ENCODE data around the gene HCFC1R1.

HCFC1R1 gene

GRCh38 chr16:2981177-2981898 lies 42.4 kb downstream of the HCFC1R1 start:
- no peak overlapping the region for H3K9ac ChIP-seq
- no peak overlapping the region for H3K27ac ChIP-seq
- H2AFZ ChIP-seq: no peak overlapping the region
- no peaks in the 10 kb centered on the region for H3K79me2 ChIP-seq
- H3K4me2 ChIP-seq (ENCODE audit: low read length): no peak overlapping the region
- H3K4me1 ChIP-seq: peaks cover 3% of the 10 kb centered on the region
- TF ChIP-seq CTCF (IDR thresholded peaks at IDR 0.05): no peak
- no peaks in the 10 kb centered on the region for H3K27me3 ChIP-seq (ENCODE audit: control insufficient read depth, insufficient read depth, low read length)
- H3K9me3 ChIP-seq (ENCODE audit: control insufficient read depth, low read length): no peaks in the 10 kb centered on the region
- no peaks in the 10 kb centered on the region for H3K36me3 ChIP-seq (ENCODE audit: control insufficient read depth, insufficient read depth, low read length)
- H3K4me3 ChIP-seq (ENCODE audit: low read depth, low read length): no peak overlapping the region

GRCh38 chr16:2980227-2981176 lies 43.2 kb downstream of the HCFC1R1 start, which contains the start of gene PKMYT1:
PKMYT1 (minus strand) TSS chr16:2980446; CDS start chr16:2979657, 789 bp downstream.
- Histone ChIP-seq H3K4me3 (ENCODE audit: low read depth, low read length) (peak within 1 kb of the TSS; percentile 86), H2AFZ (peak within 1 kb of the TSS; percentile 100), H3K9me3 (ENCODE audit: control insufficient read depth, low read length) (no peaks in the 10 kb centered on the region), H3K4me1 (peaks cover 3% of the 10 kb centered on the region), H3K36me3 (ENCODE audit: control insufficient read depth, insufficient read depth, low read length) (no peaks in the 10 kb centered on the region), H3K9ac (peak within 1 kb of the TSS; percentile 80), H3K27ac (peak within 1 kb of the TSS; percentile 59), H3K79me2 (no peaks in the 10 kb centered on the region), H3K4me2 (ENCODE audit: low read length) (peak within 1 kb of the TSS; percentile 99), H3K27me3 (ENCODE audit: control insufficient read depth, insufficient read depth, low read length) (no peaks in the 10 kb centered on the region)
- no peak for TF ChIP-seq CTCF (IDR thresholded peaks at IDR 0.05)

GRCh38 chr16:2979669-2980226 lies 44.0 kb downstream of the HCFC1R1 start:
- no peak for TF ChIP-seq CTCF (IDR thresholded peaks at IDR 0.05)
- Histone ChIP-seq H3K27me3 (ENCODE audit: control insufficient read depth, insufficient read depth, low read length) (no peaks in the 10 kb centered on the region), H3K36me3 (ENCODE audit: control insufficient read depth, insufficient read depth, low read length) (no peaks in the 10 kb centered on the region), H3K9ac (no peak overlapping the region), H3K79me2 (no peaks in the 10 kb centered on the region), H3K4me2 (ENCODE audit: low read length) (peak overlapping the region; percentile 99), H3K27ac (no peak overlapping the region), H3K4me3 (ENCODE audit: low read depth, low read length) (peak overlapping the region; percentile 86), H3K9me3 (ENCODE audit: control insufficient read depth, low read length) (no peaks in the 10 kb centered on the region), H3K4me1 (peaks cover 3% of the 10 kb centered on the region), H2AFZ (peak overlapping the region; percentile 100)

GRCh38 chr16:2977440-2977839 lies 46.3 kb downstream of the HCFC1R1 start:
- Histone ChIP-seq H3K9ac (no peak overlapping the region), H3K9me3 (ENCODE audit: control insufficient read depth, low read length) (no peaks in the 10 kb centered on the region), H3K4me3 (ENCODE audit: low read depth, low read length) (no peak overlapping the region), H3K4me2 (ENCODE audit: low read length) (no peak overlapping the region), H2AFZ (no peak overlapping the region), H3K27ac (no peak overlapping the region), H3K4me1 (no peaks in the 10 kb centered on the region), H3K79me2 (no peaks in the 10 kb centered on the region), H3K36me3 (ENCODE audit: control insufficient read depth, insufficient read depth, low read length) (no peaks in the 10 kb centered on the region), H3K27me3 (ENCODE audit: control insufficient read depth, insufficient read depth, low read length) (no peaks in the 10 kb centered on the region)
- no peak for TF ChIP-seq CTCF (IDR thresholded peaks at IDR 0.05)
